ENCODE measurements around the gene PLPP1.

PLPP1 gene

DNA sequence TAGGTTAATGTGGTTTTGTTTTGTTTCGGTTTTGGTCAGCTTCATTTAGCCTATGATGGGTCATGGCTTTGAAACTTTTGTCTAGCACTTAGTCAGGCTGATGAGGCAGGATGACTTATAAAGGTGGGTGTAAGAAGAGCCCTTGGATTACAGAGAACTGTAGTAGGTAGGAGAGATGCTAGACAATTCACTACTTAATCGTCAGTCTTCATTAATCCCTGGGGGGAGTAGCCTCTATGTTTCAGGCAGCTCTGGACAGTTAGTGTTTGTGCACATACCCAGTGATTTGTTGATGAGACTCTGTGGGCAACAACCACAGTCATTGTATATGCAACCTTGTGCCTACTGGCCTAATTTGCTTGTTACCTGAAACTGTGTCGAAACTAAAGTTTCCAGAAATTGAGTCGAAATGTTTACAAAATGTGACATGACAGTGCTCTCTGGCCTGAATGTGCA is 113.7 kb downstream of the PLPP1 start:
- no peak overlapping the region for H3K27ac ChIP-seq (replicated peaks)
- H3K27me3 ChIP-seq (ENCODE audit: insufficient read depth, poor library complexity, severe bottlenecking) = no peaks in the 10 kb centered on the region
- TF ChIP-seq, protein P1, sequence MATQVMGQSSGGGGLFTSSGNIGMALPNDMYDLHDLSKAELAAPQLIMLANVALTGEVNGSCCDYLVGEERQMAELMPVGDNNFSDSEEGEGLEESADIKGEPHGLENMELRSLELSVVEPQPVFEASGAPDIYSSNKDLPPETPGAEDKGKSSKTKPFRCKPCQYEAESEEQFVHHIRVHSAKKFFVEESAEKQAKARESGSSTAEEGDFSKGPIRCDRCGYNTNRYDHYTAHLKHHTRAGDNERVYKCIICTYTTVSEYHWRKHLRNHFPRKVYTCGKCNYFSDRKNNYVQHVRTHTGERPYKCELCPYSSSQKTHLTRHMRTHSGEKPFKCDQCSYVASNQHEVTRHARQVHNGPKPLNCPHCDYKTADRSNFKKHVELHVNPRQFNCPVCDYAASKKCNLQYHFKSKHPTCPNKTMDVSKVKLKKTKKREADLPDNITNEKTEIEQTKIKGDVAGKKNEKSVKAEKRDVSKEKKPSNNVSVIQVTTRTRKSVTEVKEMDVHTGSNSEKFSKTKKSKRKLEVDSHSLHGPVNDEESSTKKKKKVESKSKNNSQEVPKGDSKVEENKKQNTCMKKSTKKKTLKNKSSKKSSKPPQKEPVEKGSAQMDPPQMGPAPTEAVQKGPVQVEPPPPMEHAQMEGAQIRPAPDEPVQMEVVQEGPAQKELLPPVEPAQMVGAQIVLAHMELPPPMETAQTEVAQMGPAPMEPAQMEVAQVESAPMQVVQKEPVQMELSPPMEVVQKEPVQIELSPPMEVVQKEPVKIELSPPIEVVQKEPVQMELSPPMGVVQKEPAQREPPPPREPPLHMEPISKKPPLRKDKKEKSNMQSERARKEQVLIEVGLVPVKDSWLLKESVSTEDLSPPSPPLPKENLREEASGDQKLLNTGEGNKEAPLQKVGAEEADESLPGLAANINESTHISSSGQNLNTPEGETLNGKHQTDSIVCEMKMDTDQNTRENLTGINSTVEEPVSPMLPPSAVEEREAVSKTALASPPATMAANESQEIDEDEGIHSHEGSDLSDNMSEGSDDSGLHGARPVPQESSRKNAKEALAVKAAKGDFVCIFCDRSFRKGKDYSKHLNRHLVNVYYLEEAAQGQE (IDR thresholded peaks at IDR 0.05; ENCODE audit: insufficient replicate concordance, low read depth) = no peak
- TF ChIP-seq, protein P2, sequence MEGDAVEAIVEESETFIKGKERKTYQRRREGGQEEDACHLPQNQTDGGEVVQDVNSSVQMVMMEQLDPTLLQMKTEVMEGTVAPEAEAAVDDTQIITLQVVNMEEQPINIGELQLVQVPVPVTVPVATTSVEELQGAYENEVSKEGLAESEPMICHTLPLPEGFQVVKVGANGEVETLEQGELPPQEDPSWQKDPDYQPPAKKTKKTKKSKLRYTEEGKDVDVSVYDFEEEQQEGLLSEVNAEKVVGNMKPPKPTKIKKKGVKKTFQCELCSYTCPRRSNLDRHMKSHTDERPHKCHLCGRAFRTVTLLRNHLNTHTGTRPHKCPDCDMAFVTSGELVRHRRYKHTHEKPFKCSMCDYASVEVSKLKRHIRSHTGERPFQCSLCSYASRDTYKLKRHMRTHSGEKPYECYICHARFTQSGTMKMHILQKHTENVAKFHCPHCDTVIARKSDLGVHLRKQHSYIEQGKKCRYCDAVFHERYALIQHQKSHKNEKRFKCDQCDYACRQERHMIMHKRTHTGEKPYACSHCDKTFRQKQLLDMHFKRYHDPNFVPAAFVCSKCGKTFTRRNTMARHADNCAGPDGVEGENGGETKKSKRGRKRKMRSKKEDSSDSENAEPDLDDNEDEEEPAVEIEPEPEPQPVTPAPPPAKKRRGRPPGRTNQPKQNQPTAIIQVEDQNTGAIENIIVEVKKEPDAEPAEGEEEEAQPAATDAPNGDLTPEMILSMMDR (IDR thresholded peaks at IDR 0.05; ENCODE audit: insufficient read depth, low read length) = no peak
- no peak for TF ChIP-seq GABPA (IDR thresholded peaks at IDR 0.05; ENCODE audit: low read depth)
- DNase-seq (ENCODE audit: low read depth in 1 of 2, low spot score in 1 of 2) = no peak
- H3K4me3 ChIP-seq (replicated peaks; ENCODE audit: insufficient read depth, low read length) = no peak overlapping the region

DNA sequence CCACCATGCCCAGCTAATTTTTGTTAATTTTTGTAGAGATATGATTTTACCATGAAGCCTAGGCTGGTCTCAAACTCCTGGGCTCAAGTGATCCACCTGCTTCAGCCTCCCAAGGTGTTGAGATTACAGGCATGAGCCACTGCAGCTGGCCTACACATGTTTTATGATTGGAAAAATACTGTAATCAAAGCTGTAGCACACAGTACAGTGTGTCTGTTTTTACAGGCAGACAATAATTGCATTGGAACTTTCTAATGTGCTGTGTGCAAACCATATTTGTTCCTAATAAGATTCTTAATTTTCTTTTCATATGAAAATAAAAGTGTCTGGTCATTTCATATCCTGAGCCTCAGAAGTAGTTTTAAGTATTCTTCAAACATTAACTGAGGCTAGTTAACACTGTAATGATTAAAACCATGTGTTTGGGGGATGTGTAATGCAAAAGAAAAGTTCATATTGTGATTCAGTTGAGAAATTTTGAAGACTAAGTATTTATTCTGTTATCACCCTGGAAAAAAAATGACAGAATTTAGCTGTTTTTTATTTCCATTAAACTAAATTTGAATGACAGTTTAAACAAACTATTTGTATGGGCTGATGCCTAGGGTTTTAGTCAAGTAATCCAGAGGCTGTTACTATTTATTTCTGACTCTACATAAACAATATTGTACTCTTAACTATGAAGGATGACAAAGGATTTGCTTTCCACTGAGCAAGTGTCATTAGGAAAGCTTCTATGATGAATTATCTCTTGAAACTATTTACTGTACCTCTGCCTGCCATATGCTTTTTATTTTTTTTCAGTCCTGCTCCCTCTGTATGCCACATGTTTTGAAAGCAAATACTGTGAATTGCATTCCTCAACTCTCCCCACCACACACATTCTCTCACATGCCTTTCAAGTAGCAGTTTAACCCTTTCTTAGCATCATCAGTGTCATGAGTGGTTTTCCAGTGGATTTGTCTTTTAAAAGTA is 115.5 kb downstream of the PLPP1 start:
- no peak for TF ChIP-seq POLR2AphosphoS5 (IDR thresholded peaks at IDR 0.05; ENCODE audit: low read depth)
- TF ChIP-seq, protein P1 (IDR thresholded peaks at IDR 0.05; ENCODE audit: insufficient replicate concordance, low read depth) = no peak
- TF ChIP-seq GABPA (IDR thresholded peaks at IDR 0.05; ENCODE audit: low read depth) = no peak
- TF ChIP-seq, protein P2 (IDR thresholded peaks at IDR 0.05; ENCODE audit: insufficient read depth, low read length) = no peak
- TF ChIP-seq SPI1 (IDR thresholded peaks at IDR 0.05; ENCODE audit: borderline replicate concordance, low read depth) = no peak
- no peak for DNase-seq (ENCODE audit: low read depth in 1 of 2, low spot score in 1 of 2)
- no peaks in the 10 kb centered on the region for H3K27me3 ChIP-seq (ENCODE audit: insufficient read depth, poor library complexity, severe bottlenecking)
- H3K4me3 ChIP-seq (replicated peaks; ENCODE audit: insufficient read depth, low read length) = no peak overlapping the region
- H3K27ac ChIP-seq (replicated peaks) = no peak overlapping the region

DNA sequence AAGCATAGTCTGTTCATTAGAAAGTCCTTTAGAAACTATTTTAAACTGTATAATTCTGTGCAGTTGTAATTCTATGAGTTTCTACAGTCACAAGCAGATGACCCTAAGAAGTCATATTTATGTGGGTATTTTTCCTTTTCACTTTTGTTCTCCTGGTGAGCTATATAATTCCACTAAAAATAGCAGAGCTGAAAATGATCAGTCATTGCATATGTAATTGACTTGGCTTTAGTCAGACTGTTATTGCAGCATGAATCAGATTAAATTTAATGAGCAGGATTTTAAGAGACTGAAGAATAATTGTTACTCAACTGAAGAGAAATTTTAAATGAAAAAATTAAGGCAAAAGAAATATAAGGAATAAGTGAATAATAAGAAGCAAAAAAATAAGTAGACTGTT is 118.5 kb downstream of the PLPP1 start:
- no peak overlapping the region for H3K4me3 ChIP-seq (replicated peaks; ENCODE audit: insufficient read depth, low read length)
- H3K27me3 ChIP-seq (ENCODE audit: insufficient read depth, poor library complexity, severe bottlenecking) = no peaks in the 10 kb centered on the region
- no peak overlapping the region for H3K27ac ChIP-seq (replicated peaks)
- TF ChIP-seq SPI1 (IDR thresholded peaks at IDR 0.05; ENCODE audit: borderline replicate concordance, low read depth) (no peak), POLR2AphosphoS5 (IDR thresholded peaks at IDR 0.05; ENCODE audit: low read depth) (no peak), GABPA (IDR thresholded peaks at IDR 0.05; ENCODE audit: low read depth) (no peak)
- TF ChIP-seq, protein P2 (IDR thresholded peaks at IDR 0.05; ENCODE audit: insufficient read depth, low read length) = no peak
- TF ChIP-seq, protein P1 (IDR thresholded peaks at IDR 0.05; ENCODE audit: insufficient replicate concordance, low read depth) = no peak
- DNase-seq (ENCODE audit: low read depth in 1 of 2, low spot score in 1 of 2) = no peak
